GM12874 (cell line): ENCODE data around the gene TBCC.

Source experiments
- CTCF ChIP-seq: IDR thresholded peaks from 2 replicates; pipeline ENCODE4 v1.5.1; 2011; ENCODE audit warnings: low read depth, mild to moderate bottlenecking, control low read depth, low read length, moderate library complexity; ENCODE audit not compliant: insufficient read depth

The TBCC gene

GRCh38 chr6:42766163-42766670 lies 20.3 kb upstream of the TBCC start:
- TF ChIP-seq CTCF: no peak

GRCh38 chr6:42764911-42765648 lies 19.2 kb upstream of the TBCC start:
- no peak for TF ChIP-seq CTCF

- no peak for TF ChIP-seq CTCF
These were observed 17.0 kb upstream of the TBCC start for GRCh38 chr6:42762950-42763349.

- no peak for TF ChIP-seq CTCF
These were observed 16.5 kb upstream of the TBCC start for GRCh38 chr6:42762426-42762859.

- TF ChIP-seq CTCF: no peak
These were observed 15.6 kb upstream of the TBCC start for GRCh38 chr6:42761287-42762067.

- no peak for TF ChIP-seq CTCF
These were observed 13.0 kb upstream of the TBCC start for GRCh38 chr6:42758756-42759430.

- TF ChIP-seq CTCF: no peak
These were observed 10.8 kb upstream of the TBCC start for GRCh38 chr6:42756722-42757121.
